GM23248 (cell line): ENCODE results near the gene MAGI1.

Experiments
- EZH2 ChIP-seq: fragments of 200-600 bp; sonication (generic); IDR thresholded peaks from 2 replicates; pipeline ENCODE4 v1.6.1; 2018; ENCODE audit warnings: antibody characterized with exemption, mild to moderate bottlenecking; ENCODE audit not compliant: insufficient read depth, poor library complexity, severe bottlenecking
- EZH2phosphoT487 ChIP-seq: fragments of 200-600 bp; sonication (generic); IDR thresholded peaks from 2 replicates; pipeline ENCODE4 v1.6.1; 2018; ENCODE audit warnings: antibody characterized with exemption, moderate library complexity, mild to moderate bottlenecking, low read depth; ENCODE audit not compliant: insufficient read depth

GRCh38 chr3:65472501-65472900 lies 566.2 kb downstream of the MAGI1 start:
- TF ChIP-seq EZH2phosphoT487: no peak
- no peak for TF ChIP-seq EZH2
